ENCODE results near the gene MXD1. TPM values are rescaled to one million over a fixed set of nuclear protein-coding genes. Genes with fewer than 3 reads are reported as not detected.

MXD1 gene
- total and polyA plus RNA-seq, 2 of the 4 experiments (the other 2 are of a cell fraction) = 2.0 to 3.7 TPM

- Histone ChIP-seq H3K79me1 (ENCODE audit: low read depth in 1 of 2, low read length in 2 of 2) (no peaks in the 10 kb centered on the region), H3K9ac (ENCODE audit: low read depth, low read length) (no peak overlapping the region), H4K8ac (ENCODE audit: low read depth in 2 of 2, low read length in 2 of 2) (no peak overlapping the region), H3K9me3 (ENCODE audit: control insufficient read depth, insufficient read depth, low read length) (no peaks in the 10 kb centered on the region), H3K18ac (ENCODE audit: low read depth, low read length) (no peak overlapping the region), H2AFZ (replicated peaks; ENCODE audit: low read length, poor library complexity) (no peak overlapping the region), H3K4ac (ENCODE audit: low read depth, low read length) (no peak overlapping the region), H3K56ac (ENCODE audit: extremely low read depth, insufficient read depth, low read length) (no peak overlapping the region), H3K23ac (ENCODE audit: low read depth, low read length) (no peak overlapping the region), H2BK120ac (ENCODE audit: low read depth, low read length) (no peak overlapping the region), H3K4me2 (ENCODE audit: low read depth, low read length) (no peak overlapping the region), H3K27ac (ENCODE audit: insufficient read depth, low read length) (no peak overlapping the region), H3K14ac (replicated peaks; ENCODE audit: low read depth, low read length) (no peak overlapping the region), H2BK20ac (ENCODE audit: low read depth, low read length) (no peak overlapping the region), H2AK5ac (ENCODE audit: low read depth, low read length) (no peak overlapping the region), H4K5ac (ENCODE audit: low read depth, low read length) (no peak overlapping the region), H2AK9ac (replicated peaks; ENCODE audit: low read depth, low read length, poor library complexity) (no peak overlapping the region), H4K91ac (ENCODE audit: insufficient read depth, low read depth, low read length) (no peak overlapping the region), H3K36me3 (ENCODE audit: control insufficient read depth, insufficient read depth, low read length) (no peaks in the 10 kb centered on the region), H2BK5ac (ENCODE audit: low read depth, low read length, poor library complexity, severe bottlenecking) (no peak overlapping the region), H3K9me1 (ENCODE audit: insufficient read depth, low read length) (no peaks in the 10 kb centered on the region), H3K4me1 (ENCODE audit: control insufficient read depth, insufficient read depth, low read length) (no peaks in the 10 kb centered on the region; the same call in 1 of the 2 replicates), H3K4me3 (ENCODE audit: insufficient read depth, low read depth, low read length) (no peak overlapping the region), H3K27me3 (ENCODE audit: control insufficient read depth, insufficient read depth, low read length) (no peaks in the 10 kb centered on the region), H2BK15ac (ENCODE audit: low read depth, low read length) (no peak overlapping the region), H4K20me1 (ENCODE audit: insufficient read depth, low read length) (no peaks in the 10 kb centered on the region)
- no peak for ATAC-seq (ENCODE audit: low read depth)
- in situ Hi-C loops (cut with MboI; ENCODE audit: low sequenced_read_pairs) = no loop called here
- BruUV-seq (replicated peaks) = no TSS peak
- ChIA-PET POLR2A (ENCODE audit: unreplicated experiment) (no interaction called here), CTCF (no interaction called here)
- DNase-seq = no peak
- dilution Hi-C loops (cut with HindIII; ENCODE audit: low sequenced_read_pairs, unreplicated experiment) = no loop called here
- TF ChIP-seq CTCF (conservative IDR thresholded peaks at IDR 0.05; ENCODE audit: low read depth, low read length) (no peak), NFE2L2 (IDR thresholded peaks at IDR 0.05; ENCODE audit: low read depth, low read length) (no peak), CHD1 (IDR thresholded peaks at IDR 0.05; ENCODE audit: low read depth, low read length) (no peak)
- intact Hi-C loops (cut with micrococcal nuclease) = no loop called here
- no CpG with 5 or more reads among the region's 3 CpGs for WGBS, 2 experiments (ENCODE audit: extremely low coverage in 2 of 2, insufficient read length in 1 of 2)
Measured at GRCh38 chr2:69985216-69985615, 70.3 kb downstream of the MXD1 start.
